GM12872 (cell line): ENCODE measurements around the gene WDR5.

ENCODE experiments used
- CTCF ChIP-seq: IDR thresholded peaks from 3 replicates; pipeline ENCODE4 v1.5.1; 2011; ENCODE audit warnings: low read depth, mild to moderate bottlenecking, low read length, moderate library complexity; ENCODE audit not compliant: insufficient read depth

The WDR5 gene

GRCh38 chr9:134168757-134169550 is 33.1 kb downstream of the WDR5 start:
- TF ChIP-seq CTCF = peak; percentile 32; the same call in 1 of the 3 replicates

DNA sequence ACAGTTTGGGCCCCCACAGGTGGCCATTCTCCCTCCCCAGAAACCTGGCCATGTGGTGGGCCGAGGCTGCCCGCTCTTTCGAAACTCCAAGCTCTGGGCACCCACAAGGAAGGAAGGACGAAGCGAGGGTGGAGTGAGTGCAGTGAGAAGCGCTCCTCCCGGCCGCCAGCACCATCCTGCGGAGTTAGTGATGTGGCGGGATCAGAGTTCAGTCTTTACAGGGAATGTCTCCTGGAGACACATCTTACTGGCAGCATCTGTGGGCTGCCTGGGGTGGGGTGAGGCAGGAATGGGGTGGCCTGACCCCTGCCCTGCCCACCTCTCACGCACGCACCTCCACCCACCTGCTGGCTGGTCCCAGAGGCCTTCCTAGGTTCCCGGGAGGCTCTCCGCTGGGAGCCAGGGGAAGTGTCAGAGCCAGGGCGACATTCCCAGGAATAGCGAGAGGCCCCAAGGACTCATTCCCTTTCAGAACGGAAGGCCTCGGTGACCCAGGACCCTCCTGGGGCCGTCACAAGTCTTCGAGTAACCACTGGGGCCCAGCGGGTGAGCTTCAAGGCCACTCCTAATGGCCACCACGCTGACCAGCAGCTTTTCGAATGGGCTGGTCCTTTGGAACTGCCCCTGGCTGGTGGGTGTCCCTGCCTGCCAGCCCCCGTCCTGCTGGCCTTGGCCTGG is 34.0 kb downstream of the WDR5 start:
- TF ChIP-seq CTCF = no peak

DNA sequence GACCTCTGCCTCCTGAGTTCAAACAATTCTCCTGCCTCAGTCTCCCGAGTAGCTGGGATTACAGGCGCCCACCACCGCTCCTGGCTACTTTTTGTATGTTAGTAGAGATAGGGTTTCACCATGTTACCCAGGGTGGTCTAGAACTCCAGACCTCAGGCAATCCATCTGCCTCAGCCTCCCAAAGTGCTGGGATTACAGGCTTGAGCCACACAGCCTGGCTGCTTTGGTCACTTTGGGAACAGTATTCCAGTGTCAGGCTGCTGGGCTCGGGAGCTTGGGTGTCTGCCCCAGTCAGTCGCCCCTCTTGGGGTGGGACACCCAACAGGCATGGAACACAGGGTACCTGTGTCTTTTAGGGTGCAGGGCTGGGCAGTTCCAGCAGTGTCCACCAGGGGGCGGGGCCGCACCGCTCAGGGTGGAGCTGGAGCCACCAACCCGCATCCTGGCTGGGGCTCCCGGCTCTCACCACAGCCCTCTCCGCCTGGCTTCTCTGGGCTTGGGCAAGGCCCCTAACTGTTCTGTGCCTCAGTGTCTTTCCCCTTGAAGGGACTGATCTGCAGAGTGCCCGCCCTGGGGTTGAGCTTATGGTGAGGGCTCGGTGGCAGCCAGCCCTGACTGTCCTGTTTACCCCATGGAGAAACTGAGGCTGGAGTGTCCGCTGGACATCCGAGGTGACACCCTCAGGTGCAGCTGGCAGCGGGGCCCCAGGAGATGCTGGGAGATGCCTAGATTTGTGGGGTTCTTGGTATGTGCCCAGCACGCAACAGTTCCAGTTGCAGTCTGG is 34.8 kb downstream of the WDR5 start:
- TF ChIP-seq CTCF = no peak

- no peak for TF ChIP-seq CTCF
Observed at GRCh38 chr9:134171316-134172197, 35.7 kb downstream of the WDR5 start.

DNA sequence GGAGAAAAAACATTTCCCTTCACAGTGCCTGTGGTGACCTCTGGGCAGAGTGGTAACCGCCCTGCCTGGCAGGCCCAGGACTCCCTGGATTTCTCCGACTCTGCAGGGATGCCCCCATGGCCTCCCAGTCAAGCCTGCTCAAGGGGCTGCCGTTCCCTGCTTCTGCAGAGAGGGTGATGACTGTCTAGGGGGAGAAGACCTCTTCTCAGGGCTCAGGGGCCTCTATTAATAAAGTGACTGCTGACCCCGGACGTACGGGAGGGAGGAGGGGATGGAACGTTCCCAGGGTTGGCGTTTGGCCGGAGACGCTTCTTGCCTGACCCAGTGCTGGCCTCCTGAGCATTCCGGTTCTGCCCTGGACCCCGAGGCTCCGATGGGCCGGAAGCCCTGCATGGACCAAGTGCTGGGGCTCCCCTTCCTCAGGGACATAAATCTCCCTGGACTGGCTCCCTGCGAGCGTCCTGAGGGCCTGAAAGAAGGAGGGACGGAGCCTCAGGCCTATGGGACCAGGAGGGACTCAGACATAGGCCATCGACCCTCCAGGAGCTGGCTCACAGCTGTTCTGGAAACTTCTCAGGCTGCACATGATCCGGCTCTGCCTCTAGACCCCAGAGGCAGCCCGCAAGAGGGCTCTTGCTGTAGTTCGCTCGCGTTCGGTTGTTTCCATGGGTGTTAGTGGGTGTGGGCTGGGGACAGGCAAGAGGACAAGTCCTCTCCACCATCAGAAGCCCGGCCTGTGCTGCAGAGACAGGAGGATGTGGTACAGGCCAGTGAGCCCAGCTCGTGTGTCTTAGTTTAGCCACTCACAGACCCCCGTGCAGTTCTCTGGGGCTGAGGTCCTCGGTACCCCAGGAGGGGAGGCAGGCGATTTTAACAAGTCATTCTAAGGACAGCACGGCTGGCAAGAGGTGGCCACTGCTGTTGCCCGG is 36.6 kb downstream of the WDR5 start:
- no peak for TF ChIP-seq CTCF
